Esophagus muscularis mucosa (tissue), 3 donors: ENCODE measurements around the gene XPO5.

Experiments used
- POLR2A ChIP-seq: fragments of 450-650 bp; IDR thresholded peaks from one replicate; pipeline ENCODE4 v1.6.1; 2017; ENCODE audit warnings: antibody characterized with exemption, moderate library complexity, mild to moderate bottlenecking, low read depth
- POLR2AphosphoS5 ChIP-seq, 2 donors: sonication (generic); formaldehyde crosslinking; IDR thresholded peaks; one replicate each; pipeline ENCODE4 v1.6.1; 2017; ENCODE audit warnings: antibody characterized with exemption in 2 of 2
- TF ChIP-seq, protein P1 (sequence below), 3 experiments: fragments of 200-600 bp in 2 of 3; fragments of 450-650 bp in 1 of 3; sonication (generic) in 2 of 3; IDR thresholded peaks; one replicate each; pipeline ENCODE4 v1.5.1; 2017 to 2019; ENCODE audit warnings: antibody characterized with exemption in 3 of 3, mild to moderate bottlenecking in 2 of 3, moderate library complexity in 1 of 3

DNA sequence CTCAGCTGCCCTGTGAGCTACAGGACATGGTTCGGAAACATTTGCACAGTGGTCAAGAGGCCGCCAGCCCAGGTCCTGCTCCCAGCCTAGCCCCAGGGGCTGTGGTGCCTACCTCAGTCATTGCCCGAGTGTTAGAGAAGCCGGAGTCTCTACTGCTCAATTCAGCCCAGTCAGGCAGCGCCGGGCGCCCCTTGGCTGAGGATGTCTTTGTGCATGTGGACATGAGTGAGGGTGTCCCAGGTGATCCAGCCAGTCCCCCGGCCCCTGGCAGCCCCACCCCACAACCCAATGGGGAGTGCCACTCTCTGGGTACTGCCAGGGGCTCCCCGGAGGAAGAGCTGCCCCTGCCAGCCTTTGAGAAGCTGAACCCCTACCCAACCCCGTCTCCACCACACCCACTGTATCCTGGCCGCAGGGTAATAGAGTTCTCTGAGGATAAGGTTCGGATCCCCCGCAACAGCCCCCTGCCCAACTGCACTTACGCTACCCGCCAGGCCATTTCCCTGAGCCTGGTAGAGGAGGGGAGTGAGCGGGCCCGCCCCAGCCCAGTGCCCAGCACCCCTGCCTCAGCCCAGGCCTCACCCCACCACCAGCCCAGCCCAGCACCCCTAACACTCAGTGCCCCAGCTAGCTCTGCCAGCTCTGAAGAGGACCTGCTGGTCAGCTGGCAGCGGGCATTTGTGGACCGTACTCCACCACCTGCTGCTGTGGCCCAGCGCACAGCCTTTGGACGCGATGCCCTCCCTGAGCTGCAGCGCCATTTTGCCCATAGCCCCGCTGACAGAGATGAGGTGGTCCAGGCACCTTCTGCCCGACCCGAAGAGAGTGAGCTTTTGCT lies 70.9 kb downstream of the XPO5 start:
- TF ChIP-seq, protein P1, sequence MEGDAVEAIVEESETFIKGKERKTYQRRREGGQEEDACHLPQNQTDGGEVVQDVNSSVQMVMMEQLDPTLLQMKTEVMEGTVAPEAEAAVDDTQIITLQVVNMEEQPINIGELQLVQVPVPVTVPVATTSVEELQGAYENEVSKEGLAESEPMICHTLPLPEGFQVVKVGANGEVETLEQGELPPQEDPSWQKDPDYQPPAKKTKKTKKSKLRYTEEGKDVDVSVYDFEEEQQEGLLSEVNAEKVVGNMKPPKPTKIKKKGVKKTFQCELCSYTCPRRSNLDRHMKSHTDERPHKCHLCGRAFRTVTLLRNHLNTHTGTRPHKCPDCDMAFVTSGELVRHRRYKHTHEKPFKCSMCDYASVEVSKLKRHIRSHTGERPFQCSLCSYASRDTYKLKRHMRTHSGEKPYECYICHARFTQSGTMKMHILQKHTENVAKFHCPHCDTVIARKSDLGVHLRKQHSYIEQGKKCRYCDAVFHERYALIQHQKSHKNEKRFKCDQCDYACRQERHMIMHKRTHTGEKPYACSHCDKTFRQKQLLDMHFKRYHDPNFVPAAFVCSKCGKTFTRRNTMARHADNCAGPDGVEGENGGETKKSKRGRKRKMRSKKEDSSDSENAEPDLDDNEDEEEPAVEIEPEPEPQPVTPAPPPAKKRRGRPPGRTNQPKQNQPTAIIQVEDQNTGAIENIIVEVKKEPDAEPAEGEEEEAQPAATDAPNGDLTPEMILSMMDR (IDR thresholded peaks at IDR 0.05), result no peak
- no peak for TF ChIP-seq POLR2A
- TF ChIP-seq POLR2AphosphoS5 (IDR thresholded peaks at IDR 0.05), result no peak
